Measurements from ENCODE around the gene DENND5A. TPM values are rescaled to one million over a fixed set of nuclear protein-coding genes. Genes with fewer than 3 reads are reported as not detected.

The DENND5A gene
- total and polyA plus RNA-seq, 2 of the 8 experiments (the other 6 are each of a cell fraction or from before 2014, with no cell fraction given): 65.7 to 139 TPM

DNA sequence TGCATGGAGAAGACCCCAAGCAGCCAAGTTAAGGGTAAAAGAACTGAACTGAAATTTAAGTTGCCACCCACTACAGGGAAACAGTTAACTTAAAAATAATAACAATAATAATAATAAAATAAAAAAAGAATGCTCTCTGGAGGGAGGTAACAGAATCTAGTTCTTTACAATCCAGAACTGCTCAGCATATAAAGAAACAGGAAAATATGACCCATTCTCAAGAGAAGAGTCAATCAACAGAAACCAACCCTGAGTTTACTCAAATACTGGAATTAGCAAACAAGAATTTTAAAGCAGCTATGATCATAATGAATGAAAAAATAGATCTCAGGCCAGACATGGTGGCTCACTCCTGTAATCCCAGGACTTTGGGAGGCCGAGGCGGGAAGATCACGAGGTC, 53.8 kb downstream of the DENND5A start (continued):
- no peak for TF ChIP-seq CHD2 (IDR thresholded peaks at IDR 0.05; ENCODE audit: low read length)
- TF ChIP-seq CBX8 (IDR thresholded peaks at IDR 0.05; ENCODE audit: borderline replicate concordance, low read depth, low read length): no peak
- no peak for TF ChIP-seq SAP30 (IDR thresholded peaks at IDR 0.05; ENCODE audit: insufficient read depth, insufficient replicate concordance, low read length)
- no peak for TF ChIP-seq FOSL1 (IDR thresholded peaks at IDR 0.05; ENCODE audit: insufficient read depth, low read depth, low read length)
- TF ChIP-seq RAD21 (IDR thresholded peaks at IDR 0.05 in 1 of 2, conservative IDR thresholded peaks at IDR 0.05 in 1 of 2; ENCODE audit: low read depth in 2 of 2, low read length in 2 of 2): no peak
- TF ChIP-seq, protein P1, sequence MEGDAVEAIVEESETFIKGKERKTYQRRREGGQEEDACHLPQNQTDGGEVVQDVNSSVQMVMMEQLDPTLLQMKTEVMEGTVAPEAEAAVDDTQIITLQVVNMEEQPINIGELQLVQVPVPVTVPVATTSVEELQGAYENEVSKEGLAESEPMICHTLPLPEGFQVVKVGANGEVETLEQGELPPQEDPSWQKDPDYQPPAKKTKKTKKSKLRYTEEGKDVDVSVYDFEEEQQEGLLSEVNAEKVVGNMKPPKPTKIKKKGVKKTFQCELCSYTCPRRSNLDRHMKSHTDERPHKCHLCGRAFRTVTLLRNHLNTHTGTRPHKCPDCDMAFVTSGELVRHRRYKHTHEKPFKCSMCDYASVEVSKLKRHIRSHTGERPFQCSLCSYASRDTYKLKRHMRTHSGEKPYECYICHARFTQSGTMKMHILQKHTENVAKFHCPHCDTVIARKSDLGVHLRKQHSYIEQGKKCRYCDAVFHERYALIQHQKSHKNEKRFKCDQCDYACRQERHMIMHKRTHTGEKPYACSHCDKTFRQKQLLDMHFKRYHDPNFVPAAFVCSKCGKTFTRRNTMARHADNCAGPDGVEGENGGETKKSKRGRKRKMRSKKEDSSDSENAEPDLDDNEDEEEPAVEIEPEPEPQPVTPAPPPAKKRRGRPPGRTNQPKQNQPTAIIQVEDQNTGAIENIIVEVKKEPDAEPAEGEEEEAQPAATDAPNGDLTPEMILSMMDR (IDR thresholded peaks at IDR 0.05; ENCODE audit: control extremely low read depth in 1 of 3, insufficient read depth in 1 of 3, low read depth in 1 of 3, low read length in 3 of 3): no peak

Measured in H1 (cell line).